GM12891 (cell line): ENCODE measurements around the gene DLX2.

ENCODE experiments used
- DNase-seq: peaks from one replicate; pipeline ENCODE4 v3.0.0; 2011; ENCODE audit warnings: low spot score; ENCODE audit not compliant: insufficient read length
- FAIRE-seq: peaks from 2 replicates; lab custom pipeline; 2011; peaks lifted over from hg19 to GRCh38; lab: Jason Lieb, UNC
- PAX5 ChIP-seq: IDR thresholded peaks from 2 replicates; pipeline ENCODE4 v1.6.1; 2011; ENCODE audit warnings: low read length, moderate library complexity, mild to moderate bottlenecking; ENCODE audit not compliant: insufficient read depth, severe bottlenecking
- POLR2A ChIP-seq: IDR thresholded peaks from 2 replicates; pipeline ENCODE4 v1.6.1; 2011; ENCODE audit warnings: low read depth, low read length, control low read depth
- POLR2AphosphoS5 ChIP-seq: IDR thresholded peaks from 2 replicates; pipeline ENCODE4 v1.6.1; 2011; ENCODE audit warnings: low read depth, low read length, control low read depth
- POU2F2 ChIP-seq: IDR thresholded peaks from 2 replicates; pipeline ENCODE4 v1.6.1; 2011; ENCODE audit warnings: low read depth, mild to moderate bottlenecking, control low read depth, low read length, moderate library complexity
- SPI1 ChIP-seq: IDR thresholded peaks from 2 replicates; pipeline ENCODE4 v1.6.1; 2011; ENCODE audit warnings: low read depth, low read length, control low read depth
- TAF1 ChIP-seq: IDR thresholded peaks from 2 replicates; pipeline ENCODE4 v1.6.1; 2011; ENCODE audit warnings: low read depth, low read length, control low read depth

DLX2 gene

GRCh38 chr2:172087780-172088244 is 14.9 kb downstream of the DLX2 start:
- FAIRE-seq = no peak
- no peak for DNase-seq
- TF ChIP-seq PAX5 (no peak), POLR2A (no peak), SPI1 (no peak), POU2F2 (no peak), TAF1 (no peak), POLR2AphosphoS5 (no peak)

GRCh38 chr2:172087207-172087779 is 15.4 kb downstream of the DLX2 start:
- DNase-seq = no peak
- FAIRE-seq = no peak

GRCh38 chr2:172086241-172087206 is 16.2 kb downstream of the DLX2 start:
- TF ChIP-seq SPI1 (no peak), POU2F2 (no peak), POLR2AphosphoS5 (no peak), POLR2A (no peak), TAF1 (no peak), PAX5 (no peak)
- FAIRE-seq = peak; percentile 26
- DNase-seq = no peak

More at GRCh38 chr2:172087207-172087779, 15.4 kb downstream of the DLX2 start:
- TF ChIP-seq TAF1 = no peak
- no peak for TF ChIP-seq PAX5
- no peak for TF ChIP-seq POLR2AphosphoS5
- no peak for TF ChIP-seq POLR2A
- no peak for TF ChIP-seq SPI1
- TF ChIP-seq POU2F2 = no peak

GRCh38 chr2:172085460-172086159 is 17.1 kb downstream of the DLX2 start, which contains the start of gene DLX1:
DLX1 (plus strand) TSS chr2:172085507; CDS start chr2:172085678, 171 bp downstream.
- DNase-seq = no peak
- TF ChIP-seq POU2F2 = no peak
- TF ChIP-seq POLR2A = no peak
- TF ChIP-seq PAX5 = no peak
- no peak for TF ChIP-seq SPI1
- TF ChIP-seq TAF1 = no peak
- no peak for TF ChIP-seq POLR2AphosphoS5
- FAIRE-seq = peak; percentile 20

GRCh38 chr2:172084645-172085459 is 17.8 kb downstream of the DLX2 start:
- DNase-seq (no peak), FAIRE-seq (peak; percentile 74)
- TF ChIP-seq POLR2A (no peak), POU2F2 (peak; percentile 99)

- DNase-seq (no peak), FAIRE-seq (no peak)
- no peak for TF ChIP-seq POLR2AphosphoS5
- TF ChIP-seq POU2F2 = no peak
- no peak for TF ChIP-seq PAX5
- TF ChIP-seq POLR2A = no peak
- TF ChIP-seq TAF1 = no peak
- TF ChIP-seq SPI1 = no peak
These were observed 18.4 kb downstream of the DLX2 start for GRCh38 chr2:172084395-172084644.

GRCh38 chr2:172083628-172084394 is 18.9 kb downstream of the DLX2 start:
- FAIRE-seq (no peak), DNase-seq (no peak)
- TF ChIP-seq SPI1 (no peak), POLR2A (no peak), TAF1 (no peak), POU2F2 (no peak), PAX5 (no peak), POLR2AphosphoS5 (no peak)

- TF ChIP-seq POLR2AphosphoS5 (no peak), PAX5 (no peak), SPI1 (no peak), POU2F2 (no peak)
- FAIRE-seq (no peak), DNase-seq (no peak)
These were observed 19.6 kb downstream of the DLX2 start for GRCh38 chr2:172082944-172083627.
